Liver (tissue), 9 donors: ENCODE results near the gene CD180. TPM values are rescaled to one million over a fixed set of nuclear protein-coding genes. Genes with fewer than 3 reads are reported as not detected.

ENCODE experiments used
- DNase-seq: peaks from one replicate; pipeline ENCODE4 v3.0.0-alpha.2; 2017; ENCODE audit warnings: low spot score
- H3K27ac ChIP-seq, 2 donors: one replicate each; pipeline ENCODE4 v1.7.0; 2013; ENCODE audit warnings: inconsistent platforms in 2 of 2, low read length in 2 of 2, control low read depth in 1 of 2, low read depth in 1 of 2, mild to moderate bottlenecking in 1 of 2
- H3K27me3 ChIP-seq, 4 donors: one replicate each; pipeline versions ENCODE4 v1.6.1 to v1.7.0; 2013; ENCODE audit warnings: low read length in 3 of 4, inconsistent platforms in 1 of 4, mild to moderate bottlenecking in 1 of 4, moderate library complexity in 1 of 4; ENCODE audit not compliant: control insufficient read depth in 4 of 4, insufficient read depth in 4 of 4
- H3K36me3 ChIP-seq, 4 donors: one replicate each; pipeline versions ENCODE4 v1.6.1 to v1.7.0; 2013; ENCODE audit warnings: low read length in 3 of 4, mild to moderate bottlenecking in 3 of 4, low read depth in 1 of 4, moderate library complexity in 1 of 4; ENCODE audit not compliant: control insufficient read depth in 4 of 4, insufficient read depth in 3 of 4
- H3K4me1 ChIP-seq, 4 donors: one replicate each; pipeline versions ENCODE4 v1.6.1 to v1.7.0; 2013; ENCODE audit warnings: low read length in 3 of 4, mild to moderate bottlenecking in 3 of 4, moderate library complexity in 1 of 4; ENCODE audit not compliant: control insufficient read depth in 4 of 4, insufficient read depth in 4 of 4
- H3K4me3 ChIP-seq, 3 donors: one replicate each; pipeline versions ENCODE4 v1.6.1 to v1.7.0; 2013; ENCODE audit warnings: low read length in 3 of 3, control low read depth in 1 of 3, low read depth in 1 of 3, mild to moderate bottlenecking in 1 of 3
- H3K9ac ChIP-seq, 2 donors: one replicate each; pipeline ENCODE4 v1.7.0; 2013; ENCODE audit warnings: low read length in 2 of 2, mild to moderate bottlenecking in 2 of 2, moderate library complexity in 2 of 2, control low read depth in 1 of 2, low read depth in 1 of 2
- H3K9me3 ChIP-seq, 4 donors: one replicate each; pipeline versions ENCODE4 v1.6.1 to v1.7.0; 2013; ENCODE audit warnings: low read length in 3 of 4; ENCODE audit not compliant: control insufficient read depth in 4 of 4
- EGR1 ChIP-seq, 2 donors: IDR thresholded peaks; 2 replicates each; pipeline ENCODE4 v1.6.1; 2016 to 2018; ENCODE audit warnings: antibody characterized with exemption in 2 of 2, low read depth in 2 of 2
- FOXA1 ChIP-seq: IDR thresholded peaks from 2 replicates; pipeline ENCODE4 v1.6.1; 2016; ENCODE audit warnings: antibody characterized with exemption
- FOXA2 ChIP-seq: IDR thresholded peaks from 2 replicates; pipeline ENCODE4 v1.6.1; 2016; ENCODE audit warnings: antibody characterized with exemption
- GABPA ChIP-seq, 2 donors: IDR thresholded peaks in 1 of 2; conservative IDR thresholded peaks in 1 of 2; 2 replicates each; pipeline ENCODE4 v1.6.1; 2016; ENCODE audit warnings: antibody characterized with exemption in 2 of 2, mild to moderate bottlenecking in 1 of 2, moderate library complexity in 1 of 2
- HNF4A ChIP-seq, 2 donors: conservative IDR thresholded peaks; 2 replicates each; pipeline ENCODE4 v1.6.1; 2016; ENCODE audit warnings: antibody characterized with exemption in 2 of 2, mild to moderate bottlenecking in 2 of 2
- HNF4G ChIP-seq: IDR thresholded peaks from 2 replicates; pipeline ENCODE4 v1.6.1; 2016; ENCODE audit warnings: antibody characterized with exemption
- JUND ChIP-seq, 2 donors: IDR thresholded peaks; 2 replicates each; pipeline ENCODE4 v1.6.1; 2016; ENCODE audit warnings: antibody characterized with exemption in 2 of 2
- NR2F2 ChIP-seq: IDR thresholded peaks from 2 replicates; pipeline ENCODE4 v1.6.1; 2016; ENCODE audit warnings: antibody characterized with exemption
- RAD21 ChIP-seq, 2 donors: IDR thresholded peaks; 2 replicates each; pipeline ENCODE4 v1.6.1; 2016; ENCODE audit warnings: antibody characterized with exemption in 2 of 2, mild to moderate bottlenecking in 2 of 2
- RXRA ChIP-seq, 2 donors: IDR thresholded peaks; 2 replicates each; pipeline ENCODE4 v1.6.1; 2017 to 2018; ENCODE audit warnings: antibody characterized with exemption in 2 of 2, mild to moderate bottlenecking in 1 of 2
- SP1 ChIP-seq: IDR thresholded peaks from 2 replicates; pipeline ENCODE4 v1.6.1; 2018; ENCODE audit warnings: antibody characterized with exemption, mild to moderate bottlenecking
- TAF1 ChIP-seq: conservative IDR thresholded peaks from 2 replicates; pipeline ENCODE4 v1.6.1; 2016; ENCODE audit warnings: antibody characterized with exemption, mild to moderate bottlenecking
- YY1 ChIP-seq: IDR thresholded peaks from 2 replicates; pipeline ENCODE4 v1.6.1; 2016; ENCODE audit warnings: antibody characterized with exemption, mild to moderate bottlenecking
- WGBS: extraction: QIAGEN DNeasy Blood & Tissue Kit; methylation state at CpG from one replicate; pipeline ENCODE4 v1.1.7; 2013; 5-methylcytosine and 5-hydroxymethylcytosine counted together
- polyA plus RNA-seq, 2 donors: library from polyadenylated mRNA; stranded (reverse) in 1 of 2; unstranded in 1 of 2; fragments of 200-250 nt in 1 of 2; fragments of >200 nt in 1 of 2; fragmentation: Nextera tagmentation in 1 of 2; extraction: Ambion mirVana in 1 of 2; gene quantifications; one replicate each; pipeline versions ENCODE4 v1.2.1 to v1.2.3, GENCODE V29; 2013 to 2015
- total RNA-seq, 2 donors: library from RNA; depleted of rRNA; stranded (reverse); fragments of >200 nt; gene quantifications; one replicate each; pipeline ENCODE4 v1.2.3, GENCODE V29; 2014
- TF ChIP-seq, protein P1 (sequence below): IDR thresholded peaks from 2 replicates; pipeline ENCODE4 v1.6.1; 2016; ENCODE audit warnings: antibody characterized with exemption
- TF ChIP-seq, protein P2 (sequence below): IDR thresholded peaks from 2 replicates; pipeline ENCODE4 v1.6.1; 2016; ENCODE audit warnings: antibody characterized with exemption
- TF ChIP-seq, protein P3 (sequence below): IDR thresholded peaks from 2 replicates; pipeline ENCODE4 v1.6.1; 2016; ENCODE audit warnings: antibody characterized with exemption, mild to moderate bottlenecking
- TF ChIP-seq, protein P4 (sequence below): fragments of 150-350 bp; IDR thresholded peaks from 2 replicates; pipeline ENCODE4 v1.5.1; 2017; ENCODE audit warnings: improper control_type of control experiment, low read depth, low read length; ENCODE audit not compliant: missing input control
- TF ChIP-seq, protein P5 (sequence below): IDR thresholded peaks from 2 replicates; pipeline ENCODE4 v1.6.1; 2016; ENCODE audit warnings: antibody characterized with exemption
- donor health status: healthy.
- donor health status: healthy.
- donor health status: healthy.
- donor health status: healthy.
- donor health status: healthy.

The CD180 gene
- total and polyA plus RNA-seq, 4 donors, result 0.33 to 3.7 (median 0.78) TPM

DNA sequence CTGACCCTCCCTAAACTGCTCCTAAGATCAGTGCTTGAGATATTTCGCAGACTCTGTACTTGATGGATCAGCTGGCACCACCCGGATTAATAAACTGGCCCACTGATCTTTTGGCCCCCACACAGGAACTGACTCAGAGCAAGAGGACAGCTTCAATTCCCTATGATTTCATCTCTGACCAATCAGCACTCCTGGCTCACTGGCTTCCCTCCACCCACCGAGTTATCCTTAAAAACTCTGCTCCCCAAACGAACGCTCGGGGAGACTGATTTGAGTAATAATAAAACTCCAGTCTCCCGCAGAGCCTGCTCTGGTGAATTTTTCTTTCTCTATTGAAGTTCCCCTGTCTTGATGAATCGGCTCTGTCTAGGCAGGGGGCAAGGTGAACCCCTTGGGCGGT is 36.5 kb upstream of the CD180 start:
- Histone ChIP-seq H3K9me3 (no peaks in the 10 kb centered on the region), H3K36me3 (no peaks in the 10 kb centered on the region), H3K27ac (no peak overlapping the region), H3K9ac (no peak overlapping the region), H3K4me3 (no peak overlapping the region), H3K4me1 (peaks cover 6 to 23% (median 18%) of the 10 kb centered on the region in 4 donors), H3K27me3 (no peaks in the 10 kb centered on the region)
- no peak for DNase-seq
- TF ChIP-seq GABPA (IDR thresholded peaks at IDR 0.05 in 1 of 2, conservative IDR thresholded peaks at IDR 0.05 in 1 of 2) (no peak), FOXA1 (no peak), HNF4A (conservative IDR thresholded peaks at IDR 0.05) (no peak), HNF4G (no peak), NR2F2 (no peak), RXRA (IDR thresholded peaks at IDR 0.05) (no peak), FOXA2 (no peak), JUND (IDR thresholded peaks at IDR 0.05) (no peak), TAF1 (no peak), SP1 (no peak), RAD21 (IDR thresholded peaks at IDR 0.05) (no peak), EGR1 (IDR thresholded peaks at IDR 0.05; ENCODE audit: low read depth in 2 of 2) (no peak)
- TF ChIP-seq, protein P1, sequence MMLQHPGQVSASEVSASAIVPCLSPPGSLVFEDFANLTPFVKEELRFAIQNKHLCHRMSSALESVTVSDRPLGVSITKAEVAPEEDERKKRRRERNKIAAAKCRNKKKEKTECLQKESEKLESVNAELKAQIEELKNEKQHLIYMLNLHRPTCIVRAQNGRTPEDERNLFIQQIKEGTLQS, result no peak
- TF ChIP-seq, protein P2, sequence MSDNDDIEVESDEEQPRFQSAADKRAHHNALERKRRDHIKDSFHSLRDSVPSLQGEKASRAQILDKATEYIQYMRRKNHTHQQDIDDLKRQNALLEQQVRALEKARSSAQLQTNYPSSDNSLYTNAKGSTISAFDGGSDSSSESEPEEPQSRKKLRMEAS, result no peak
- TF ChIP-seq, protein P3, sequence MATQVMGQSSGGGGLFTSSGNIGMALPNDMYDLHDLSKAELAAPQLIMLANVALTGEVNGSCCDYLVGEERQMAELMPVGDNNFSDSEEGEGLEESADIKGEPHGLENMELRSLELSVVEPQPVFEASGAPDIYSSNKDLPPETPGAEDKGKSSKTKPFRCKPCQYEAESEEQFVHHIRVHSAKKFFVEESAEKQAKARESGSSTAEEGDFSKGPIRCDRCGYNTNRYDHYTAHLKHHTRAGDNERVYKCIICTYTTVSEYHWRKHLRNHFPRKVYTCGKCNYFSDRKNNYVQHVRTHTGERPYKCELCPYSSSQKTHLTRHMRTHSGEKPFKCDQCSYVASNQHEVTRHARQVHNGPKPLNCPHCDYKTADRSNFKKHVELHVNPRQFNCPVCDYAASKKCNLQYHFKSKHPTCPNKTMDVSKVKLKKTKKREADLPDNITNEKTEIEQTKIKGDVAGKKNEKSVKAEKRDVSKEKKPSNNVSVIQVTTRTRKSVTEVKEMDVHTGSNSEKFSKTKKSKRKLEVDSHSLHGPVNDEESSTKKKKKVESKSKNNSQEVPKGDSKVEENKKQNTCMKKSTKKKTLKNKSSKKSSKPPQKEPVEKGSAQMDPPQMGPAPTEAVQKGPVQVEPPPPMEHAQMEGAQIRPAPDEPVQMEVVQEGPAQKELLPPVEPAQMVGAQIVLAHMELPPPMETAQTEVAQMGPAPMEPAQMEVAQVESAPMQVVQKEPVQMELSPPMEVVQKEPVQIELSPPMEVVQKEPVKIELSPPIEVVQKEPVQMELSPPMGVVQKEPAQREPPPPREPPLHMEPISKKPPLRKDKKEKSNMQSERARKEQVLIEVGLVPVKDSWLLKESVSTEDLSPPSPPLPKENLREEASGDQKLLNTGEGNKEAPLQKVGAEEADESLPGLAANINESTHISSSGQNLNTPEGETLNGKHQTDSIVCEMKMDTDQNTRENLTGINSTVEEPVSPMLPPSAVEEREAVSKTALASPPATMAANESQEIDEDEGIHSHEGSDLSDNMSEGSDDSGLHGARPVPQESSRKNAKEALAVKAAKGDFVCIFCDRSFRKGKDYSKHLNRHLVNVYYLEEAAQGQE, result no peak
- WGBS, result 92% methylated on average over 9 of the region's 9 CpGs

GRCh38 chr5:67223211-67223610 is 26.6 kb upstream of the CD180 start:
- WGBS, result 81% methylated on average over 3 of the region's 3 CpGs
- Histone ChIP-seq H3K9me3 (no peaks in the 10 kb centered on the region), H3K36me3 (no peaks in the 10 kb centered on the region), H3K27ac (no peak overlapping the region), H3K4me3 (no peak overlapping the region), H3K9ac (no peak overlapping the region), H3K27me3 (no peaks in the 10 kb centered on the region), H3K4me1 (no peaks in the 10 kb centered on the region)
- TF ChIP-seq YY1 (no peak), TAF1 (no peak), HNF4A (conservative IDR thresholded peaks at IDR 0.05) (no peak), JUND (IDR thresholded peaks at IDR 0.05) (no peak), SP1 (no peak), NR2F2 (no peak), FOXA2 (no peak), FOXA1 (no peak), RXRA (IDR thresholded peaks at IDR 0.05) (no peak), RAD21 (IDR thresholded peaks at IDR 0.05) (no peak), HNF4G (no peak), GABPA (IDR thresholded peaks at IDR 0.05 in 1 of 2, conservative IDR thresholded peaks at IDR 0.05 in 1 of 2) (no peak)
- TF ChIP-seq, protein P4, sequence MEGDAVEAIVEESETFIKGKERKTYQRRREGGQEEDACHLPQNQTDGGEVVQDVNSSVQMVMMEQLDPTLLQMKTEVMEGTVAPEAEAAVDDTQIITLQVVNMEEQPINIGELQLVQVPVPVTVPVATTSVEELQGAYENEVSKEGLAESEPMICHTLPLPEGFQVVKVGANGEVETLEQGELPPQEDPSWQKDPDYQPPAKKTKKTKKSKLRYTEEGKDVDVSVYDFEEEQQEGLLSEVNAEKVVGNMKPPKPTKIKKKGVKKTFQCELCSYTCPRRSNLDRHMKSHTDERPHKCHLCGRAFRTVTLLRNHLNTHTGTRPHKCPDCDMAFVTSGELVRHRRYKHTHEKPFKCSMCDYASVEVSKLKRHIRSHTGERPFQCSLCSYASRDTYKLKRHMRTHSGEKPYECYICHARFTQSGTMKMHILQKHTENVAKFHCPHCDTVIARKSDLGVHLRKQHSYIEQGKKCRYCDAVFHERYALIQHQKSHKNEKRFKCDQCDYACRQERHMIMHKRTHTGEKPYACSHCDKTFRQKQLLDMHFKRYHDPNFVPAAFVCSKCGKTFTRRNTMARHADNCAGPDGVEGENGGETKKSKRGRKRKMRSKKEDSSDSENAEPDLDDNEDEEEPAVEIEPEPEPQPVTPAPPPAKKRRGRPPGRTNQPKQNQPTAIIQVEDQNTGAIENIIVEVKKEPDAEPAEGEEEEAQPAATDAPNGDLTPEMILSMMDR, result no peak
- TF ChIP-seq, protein P5, sequence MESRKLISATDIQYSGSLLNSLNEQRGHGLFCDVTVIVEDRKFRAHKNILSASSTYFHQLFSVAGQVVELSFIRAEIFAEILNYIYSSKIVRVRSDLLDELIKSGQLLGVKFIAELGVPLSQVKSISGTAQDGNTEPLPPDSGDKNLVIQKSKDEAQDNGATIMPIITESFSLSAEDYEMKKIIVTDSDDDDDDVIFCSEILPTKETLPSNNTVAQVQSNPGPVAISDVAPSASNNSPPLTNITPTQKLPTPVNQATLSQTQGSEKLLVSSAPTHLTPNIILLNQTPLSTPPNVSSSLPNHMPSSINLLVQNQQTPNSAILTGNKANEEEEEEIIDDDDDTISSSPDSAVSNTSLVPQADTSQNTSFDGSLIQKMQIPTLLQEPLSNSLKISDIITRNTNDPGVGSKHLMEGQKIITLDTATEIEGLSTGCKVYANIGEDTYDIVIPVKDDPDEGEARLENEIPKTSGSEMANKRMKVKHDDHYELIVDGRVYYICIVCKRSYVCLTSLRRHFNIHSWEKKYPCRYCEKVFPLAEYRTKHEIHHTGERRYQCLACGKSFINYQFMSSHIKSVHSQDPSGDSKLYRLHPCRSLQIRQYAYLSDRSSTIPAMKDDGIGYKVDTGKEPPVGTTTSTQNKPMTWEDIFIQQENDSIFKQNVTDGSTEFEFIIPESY, result no peak
- TF ChIP-seq, protein P2, result no peak
- TF ChIP-seq, protein P1, result no peak
- TF ChIP-seq, protein P3, result no peak
- no peak for DNase-seq
